Measurements from ENCODE around the gene ZNF552.
"Not testable (repeated sequence)": the region's sequence is repeated elsewhere in the genome, so short reads cannot be mapped to it uniquely, and the experiment has no call there.

DNA sequence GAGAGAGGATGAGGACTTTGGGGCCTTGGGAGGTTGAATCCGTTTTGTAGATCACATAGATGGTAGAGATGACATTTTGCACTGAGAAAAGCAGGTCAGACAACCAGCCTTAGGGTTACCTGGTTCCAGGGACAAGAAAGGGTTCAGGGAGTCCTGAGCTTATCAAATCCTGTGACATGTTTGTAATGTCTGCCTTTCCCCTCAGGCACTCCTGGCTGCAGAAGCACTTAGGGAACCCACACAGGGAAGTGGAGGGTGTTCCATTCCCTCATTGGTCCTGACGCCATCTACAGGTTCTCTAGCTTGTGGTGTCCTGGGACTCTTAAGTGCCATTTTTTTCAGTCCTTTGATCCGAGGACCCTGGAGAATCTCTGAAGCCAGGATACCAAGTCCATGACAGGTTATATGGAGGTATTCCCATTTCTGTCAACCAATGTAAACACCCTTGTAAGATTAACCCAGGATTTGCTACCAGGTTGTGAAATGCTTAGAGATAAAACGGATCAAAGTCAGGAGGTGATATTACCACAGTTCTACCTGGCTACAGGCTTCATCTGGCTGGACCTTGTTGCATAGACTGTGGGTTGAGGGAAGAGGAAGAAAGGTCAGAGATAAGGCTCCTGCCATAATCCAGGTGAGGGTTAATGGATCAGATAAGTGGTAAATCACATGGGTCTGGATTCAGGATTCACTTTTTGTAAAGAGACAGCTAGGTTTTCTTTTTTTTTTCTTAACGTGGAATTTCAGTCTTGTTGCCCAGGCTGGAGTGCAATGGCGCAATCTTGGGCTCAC is 37.3 kb upstream of the ZNF552 start:
- TF ChIP-seq PRPF4 (IDR thresholded peaks at IDR 0.05; ENCODE audit: low read depth, low read length, poor library complexity, severe bottlenecking); NFIC (IDR thresholded peaks at IDR 0.05; ENCODE audit: low read length); POLR2AphosphoS5 (IDR thresholded peaks at IDR 0.05; ENCODE audit: low read depth, low read length); RXRA (CRISPR knock-in tag; IDR thresholded peaks at IDR 0.05): not testable (repeated sequence)
- TF ChIP-seq, protein P1, sequence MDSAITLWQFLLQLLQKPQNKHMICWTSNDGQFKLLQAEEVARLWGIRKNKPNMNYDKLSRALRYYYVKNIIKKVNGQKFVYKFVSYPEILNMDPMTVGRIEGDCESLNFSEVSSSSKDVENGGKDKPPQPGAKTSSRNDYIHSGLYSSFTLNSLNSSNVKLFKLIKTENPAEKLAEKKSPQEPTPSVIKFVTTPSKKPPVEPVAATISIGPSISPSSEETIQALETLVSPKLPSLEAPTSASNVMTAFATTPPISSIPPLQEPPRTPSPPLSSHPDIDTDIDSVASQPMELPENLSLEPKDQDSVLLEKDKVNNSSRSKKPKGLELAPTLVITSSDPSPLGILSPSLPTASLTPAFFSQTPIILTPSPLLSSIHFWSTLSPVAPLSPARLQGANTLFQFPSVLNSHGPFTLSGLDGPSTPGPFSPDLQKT (CRISPR knock-in tag; IDR thresholded peaks at IDR 0.05; ENCODE audit: borderline replicate concordance), result not testable (repeated sequence)
- TF ChIP-seq, protein P2, sequence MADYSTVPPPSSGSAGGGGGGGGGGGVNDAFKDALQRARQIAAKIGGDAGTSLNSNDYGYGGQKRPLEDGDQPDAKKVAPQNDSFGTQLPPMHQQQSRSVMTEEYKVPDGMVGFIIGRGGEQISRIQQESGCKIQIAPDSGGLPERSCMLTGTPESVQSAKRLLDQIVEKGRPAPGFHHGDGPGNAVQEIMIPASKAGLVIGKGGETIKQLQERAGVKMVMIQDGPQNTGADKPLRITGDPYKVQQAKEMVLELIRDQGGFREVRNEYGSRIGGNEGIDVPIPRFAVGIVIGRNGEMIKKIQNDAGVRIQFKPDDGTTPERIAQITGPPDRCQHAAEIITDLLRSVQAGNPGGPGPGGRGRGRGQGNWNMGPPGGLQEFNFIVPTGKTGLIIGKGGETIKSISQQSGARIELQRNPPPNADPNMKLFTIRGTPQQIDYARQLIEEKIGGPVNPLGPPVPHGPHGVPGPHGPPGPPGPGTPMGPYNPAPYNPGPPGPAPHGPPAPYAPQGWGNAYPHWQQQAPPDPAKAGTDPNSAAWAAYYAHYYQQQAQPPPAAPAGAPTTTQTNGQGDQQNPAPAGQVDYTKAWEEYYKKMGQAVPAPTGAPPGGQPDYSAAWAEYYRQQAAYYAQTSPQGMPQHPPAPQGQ (CRISPR knock-in tag; IDR thresholded peaks at IDR 0.05; ENCODE audit: borderline replicate concordance), result not testable (repeated sequence)
